ENCODE results near the gene FXYD7.

FXYD7 gene

DNA sequence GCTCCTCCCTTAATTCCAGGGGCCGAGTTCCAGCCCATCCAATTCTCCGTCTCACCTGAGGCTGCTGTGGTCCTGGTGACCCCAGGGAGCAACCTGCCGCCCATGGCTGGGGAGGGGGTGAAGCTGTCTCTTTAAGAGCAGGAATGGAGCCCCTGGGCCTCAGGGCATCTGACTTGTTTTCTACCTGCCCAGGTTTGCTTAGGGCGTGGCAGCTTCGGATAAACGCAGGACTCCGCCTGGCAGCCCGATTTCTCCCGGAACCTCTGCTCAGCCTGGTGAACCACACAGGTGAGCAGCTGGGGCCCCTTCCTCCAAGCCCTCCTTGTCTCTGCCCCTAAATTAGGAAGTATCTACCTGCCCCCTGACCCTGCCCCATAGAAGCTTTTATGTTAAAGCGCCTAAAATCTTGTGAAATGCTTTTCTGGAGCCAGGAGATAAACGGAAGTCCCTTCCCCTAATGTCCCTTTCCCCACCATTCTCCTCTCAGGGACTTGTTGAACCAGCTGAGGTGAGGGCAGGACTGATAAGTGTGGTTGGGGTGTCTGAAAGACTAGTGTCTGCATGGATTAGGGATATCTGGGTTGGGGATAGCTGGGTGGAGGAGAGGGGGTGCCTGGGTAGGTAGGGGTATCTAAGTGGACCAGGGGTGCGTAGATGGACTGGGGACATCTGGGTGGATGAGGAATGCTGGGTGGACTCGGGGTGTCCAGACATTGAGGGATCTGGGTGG lies 26.8 kb upstream of the FXYD7 start:
- Histone ChIP-seq H3K27ac (replicated peaks) (no peak overlapping the region), H3K27me3 (ENCODE audit: insufficient read depth, poor library complexity, severe bottlenecking) (no peaks in the 10 kb centered on the region), H3K4me3 (replicated peaks; ENCODE audit: insufficient read depth, low read length) (no peak overlapping the region)
- TF ChIP-seq POLR2AphosphoS5 (IDR thresholded peaks at IDR 0.05; ENCODE audit: low read depth) (no peak), SPI1 (IDR thresholded peaks at IDR 0.05; ENCODE audit: borderline replicate concordance, low read depth) (no peak)
- TF ChIP-seq, protein P1, sequence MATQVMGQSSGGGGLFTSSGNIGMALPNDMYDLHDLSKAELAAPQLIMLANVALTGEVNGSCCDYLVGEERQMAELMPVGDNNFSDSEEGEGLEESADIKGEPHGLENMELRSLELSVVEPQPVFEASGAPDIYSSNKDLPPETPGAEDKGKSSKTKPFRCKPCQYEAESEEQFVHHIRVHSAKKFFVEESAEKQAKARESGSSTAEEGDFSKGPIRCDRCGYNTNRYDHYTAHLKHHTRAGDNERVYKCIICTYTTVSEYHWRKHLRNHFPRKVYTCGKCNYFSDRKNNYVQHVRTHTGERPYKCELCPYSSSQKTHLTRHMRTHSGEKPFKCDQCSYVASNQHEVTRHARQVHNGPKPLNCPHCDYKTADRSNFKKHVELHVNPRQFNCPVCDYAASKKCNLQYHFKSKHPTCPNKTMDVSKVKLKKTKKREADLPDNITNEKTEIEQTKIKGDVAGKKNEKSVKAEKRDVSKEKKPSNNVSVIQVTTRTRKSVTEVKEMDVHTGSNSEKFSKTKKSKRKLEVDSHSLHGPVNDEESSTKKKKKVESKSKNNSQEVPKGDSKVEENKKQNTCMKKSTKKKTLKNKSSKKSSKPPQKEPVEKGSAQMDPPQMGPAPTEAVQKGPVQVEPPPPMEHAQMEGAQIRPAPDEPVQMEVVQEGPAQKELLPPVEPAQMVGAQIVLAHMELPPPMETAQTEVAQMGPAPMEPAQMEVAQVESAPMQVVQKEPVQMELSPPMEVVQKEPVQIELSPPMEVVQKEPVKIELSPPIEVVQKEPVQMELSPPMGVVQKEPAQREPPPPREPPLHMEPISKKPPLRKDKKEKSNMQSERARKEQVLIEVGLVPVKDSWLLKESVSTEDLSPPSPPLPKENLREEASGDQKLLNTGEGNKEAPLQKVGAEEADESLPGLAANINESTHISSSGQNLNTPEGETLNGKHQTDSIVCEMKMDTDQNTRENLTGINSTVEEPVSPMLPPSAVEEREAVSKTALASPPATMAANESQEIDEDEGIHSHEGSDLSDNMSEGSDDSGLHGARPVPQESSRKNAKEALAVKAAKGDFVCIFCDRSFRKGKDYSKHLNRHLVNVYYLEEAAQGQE (IDR thresholded peaks at IDR 0.05; ENCODE audit: insufficient replicate concordance, low read depth), result no peak
- no peak for DNase-seq (ENCODE audit: low read depth in 1 of 2, low spot score in 1 of 2)

DNA sequence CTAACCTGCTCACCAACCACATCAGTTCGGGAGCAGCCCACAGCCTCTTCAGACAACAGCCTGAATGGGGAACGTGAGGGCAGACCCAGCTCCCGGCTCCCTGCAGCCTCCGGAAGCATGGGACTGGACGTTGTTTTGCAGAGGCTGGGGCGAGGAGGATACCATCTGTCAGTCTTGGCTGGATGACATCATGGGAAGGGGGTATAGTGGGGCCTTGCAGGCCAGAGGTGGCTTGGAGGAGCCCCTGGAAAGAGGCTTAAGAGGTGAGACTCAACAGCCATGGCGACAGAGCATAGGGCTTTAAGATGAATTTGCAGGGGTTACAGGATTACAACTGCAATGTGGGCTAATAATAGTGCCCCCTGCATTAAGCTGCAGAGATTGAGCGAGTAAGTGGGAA lies 25.9 kb upstream of the FXYD7 start:
- DNase-seq (ENCODE audit: low read depth in 1 of 2, low spot score in 1 of 2), result no peak

DNA sequence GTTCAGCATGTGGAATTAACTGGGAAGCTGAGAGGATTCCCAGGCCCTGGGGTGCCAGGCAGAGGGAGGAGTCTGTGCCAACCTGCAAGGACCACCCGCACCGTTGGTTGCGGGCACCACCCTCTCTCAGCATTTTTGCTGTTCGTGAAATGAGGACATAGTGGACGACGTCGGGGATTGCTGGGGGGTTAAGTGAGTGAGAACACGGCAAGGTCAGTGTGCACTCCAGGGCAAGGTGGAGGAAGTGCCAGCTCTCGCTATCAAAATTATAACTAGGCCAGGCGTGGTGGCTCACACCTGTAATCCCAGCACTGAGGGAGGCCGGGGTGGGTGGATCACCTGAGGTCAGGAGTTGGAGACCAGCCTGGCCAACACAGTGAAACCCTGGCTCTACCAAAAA lies 25.3 kb upstream of the FXYD7 start:
- Histone ChIP-seq H3K27ac (replicated peaks) (no peak overlapping the region), H3K4me3 (replicated peaks; ENCODE audit: insufficient read depth, low read length) (no peak overlapping the region)
- TF ChIP-seq GABPA (IDR thresholded peaks at IDR 0.05; ENCODE audit: low read depth) (no peak), SPI1 (IDR thresholded peaks at IDR 0.05; ENCODE audit: borderline replicate concordance, low read depth) (no peak), POLR2AphosphoS5 (IDR thresholded peaks at IDR 0.05; ENCODE audit: low read depth) (no peak)
- TF ChIP-seq, protein P2, sequence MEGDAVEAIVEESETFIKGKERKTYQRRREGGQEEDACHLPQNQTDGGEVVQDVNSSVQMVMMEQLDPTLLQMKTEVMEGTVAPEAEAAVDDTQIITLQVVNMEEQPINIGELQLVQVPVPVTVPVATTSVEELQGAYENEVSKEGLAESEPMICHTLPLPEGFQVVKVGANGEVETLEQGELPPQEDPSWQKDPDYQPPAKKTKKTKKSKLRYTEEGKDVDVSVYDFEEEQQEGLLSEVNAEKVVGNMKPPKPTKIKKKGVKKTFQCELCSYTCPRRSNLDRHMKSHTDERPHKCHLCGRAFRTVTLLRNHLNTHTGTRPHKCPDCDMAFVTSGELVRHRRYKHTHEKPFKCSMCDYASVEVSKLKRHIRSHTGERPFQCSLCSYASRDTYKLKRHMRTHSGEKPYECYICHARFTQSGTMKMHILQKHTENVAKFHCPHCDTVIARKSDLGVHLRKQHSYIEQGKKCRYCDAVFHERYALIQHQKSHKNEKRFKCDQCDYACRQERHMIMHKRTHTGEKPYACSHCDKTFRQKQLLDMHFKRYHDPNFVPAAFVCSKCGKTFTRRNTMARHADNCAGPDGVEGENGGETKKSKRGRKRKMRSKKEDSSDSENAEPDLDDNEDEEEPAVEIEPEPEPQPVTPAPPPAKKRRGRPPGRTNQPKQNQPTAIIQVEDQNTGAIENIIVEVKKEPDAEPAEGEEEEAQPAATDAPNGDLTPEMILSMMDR (IDR thresholded peaks at IDR 0.05; ENCODE audit: insufficient read depth, low read length), result no peak
- TF ChIP-seq, protein P1 (IDR thresholded peaks at IDR 0.05; ENCODE audit: insufficient replicate concordance, low read depth), result no peak

More for the DNA sequence above, 25.9 kb upstream of the FXYD7 start:
- TF ChIP-seq, protein P2 (IDR thresholded peaks at IDR 0.05; ENCODE audit: insufficient read depth, low read length), result no peak
- TF ChIP-seq POLR2AphosphoS5 (IDR thresholded peaks at IDR 0.05; ENCODE audit: low read depth), result no peak
- TF ChIP-seq, protein P1 (IDR thresholded peaks at IDR 0.05; ENCODE audit: insufficient replicate concordance, low read depth), result no peak
- Histone ChIP-seq H3K27ac (replicated peaks) (no peak overlapping the region), H3K4me3 (replicated peaks; ENCODE audit: insufficient read depth, low read length) (no peak overlapping the region), H3K27me3 (ENCODE audit: insufficient read depth, poor library complexity, severe bottlenecking) (no peaks in the 10 kb centered on the region)

More for the DNA sequence above, 25.3 kb upstream of the FXYD7 start:
- H3K27me3 ChIP-seq (ENCODE audit: insufficient read depth, poor library complexity, severe bottlenecking), result no peaks in the 10 kb centered on the region
- no peak for DNase-seq (ENCODE audit: low read depth in 1 of 2, low spot score in 1 of 2)
